Measurements from ENCODE around the gene CFAP410. TPM values are rescaled to one million over a fixed set of nuclear protein-coding genes. Genes with fewer than 3 reads are reported as not detected.

Gene CFAP410
- total and polyA plus RNA-seq, 2 donors from 2014 or later, result 23.3 to 45.3 TPM

DNA sequence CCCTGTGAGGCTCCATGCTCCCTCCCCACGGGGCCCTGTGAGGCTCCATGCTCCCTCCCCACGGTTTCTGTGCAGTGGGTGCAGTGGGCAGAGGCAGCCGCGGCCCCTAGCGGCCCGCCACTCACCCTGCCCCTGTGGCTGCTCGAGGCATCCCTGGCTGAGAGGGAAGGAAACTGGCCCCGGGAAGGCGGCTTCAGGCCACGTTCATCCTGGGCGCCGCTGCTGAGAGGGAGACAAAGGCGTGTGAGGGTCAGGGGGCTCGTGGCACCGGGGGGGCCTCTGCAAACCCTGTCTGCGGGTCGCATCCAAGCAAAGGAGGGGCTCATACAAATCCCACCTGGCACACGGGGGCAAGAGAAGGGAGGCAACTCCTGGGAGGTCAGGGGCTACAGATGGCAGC is 8.5 kb downstream of the CFAP410 start:
- intact Hi-C loops (cut with DNase I), result no loop called here
- peaks cover 0 to 4% (median 0%) of the 10 kb centered on the region in 3 donors for H3K4me1 ChIP-seq (ENCODE audit: control insufficient read depth in 2 of 3, insufficient read depth in 2 of 3, low read depth in 1 of 3, low read length in 3 of 3)
- H3K4me3 ChIP-seq (ENCODE audit: low read length in 3 of 3), result no peak overlapping the region
- H3K9ac ChIP-seq (ENCODE audit: low read length in 3 of 3), result no peak overlapping the region
- H3K36me3 ChIP-seq (ENCODE audit: control insufficient read depth in 2 of 3, insufficient read depth in 3 of 3, low read length in 3 of 3), result peaks cover 0 to 4% (median 2%) of the 10 kb centered on the region in 3 donors
- no peak overlapping the region for H3K27ac ChIP-seq (ENCODE audit: low read depth in 2 of 2, low read length in 2 of 2)
- H3K9me3 ChIP-seq (ENCODE audit: control insufficient read depth in 2 of 3, insufficient read depth in 1 of 3, low read length in 3 of 3), result no peaks in the 10 kb centered on the region
- TF ChIP-seq, protein P1, sequence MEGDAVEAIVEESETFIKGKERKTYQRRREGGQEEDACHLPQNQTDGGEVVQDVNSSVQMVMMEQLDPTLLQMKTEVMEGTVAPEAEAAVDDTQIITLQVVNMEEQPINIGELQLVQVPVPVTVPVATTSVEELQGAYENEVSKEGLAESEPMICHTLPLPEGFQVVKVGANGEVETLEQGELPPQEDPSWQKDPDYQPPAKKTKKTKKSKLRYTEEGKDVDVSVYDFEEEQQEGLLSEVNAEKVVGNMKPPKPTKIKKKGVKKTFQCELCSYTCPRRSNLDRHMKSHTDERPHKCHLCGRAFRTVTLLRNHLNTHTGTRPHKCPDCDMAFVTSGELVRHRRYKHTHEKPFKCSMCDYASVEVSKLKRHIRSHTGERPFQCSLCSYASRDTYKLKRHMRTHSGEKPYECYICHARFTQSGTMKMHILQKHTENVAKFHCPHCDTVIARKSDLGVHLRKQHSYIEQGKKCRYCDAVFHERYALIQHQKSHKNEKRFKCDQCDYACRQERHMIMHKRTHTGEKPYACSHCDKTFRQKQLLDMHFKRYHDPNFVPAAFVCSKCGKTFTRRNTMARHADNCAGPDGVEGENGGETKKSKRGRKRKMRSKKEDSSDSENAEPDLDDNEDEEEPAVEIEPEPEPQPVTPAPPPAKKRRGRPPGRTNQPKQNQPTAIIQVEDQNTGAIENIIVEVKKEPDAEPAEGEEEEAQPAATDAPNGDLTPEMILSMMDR (IDR thresholded peaks at IDR 0.05; ENCODE audit: borderline replicate concordance, extremely low read depth, insufficient read depth), result no peak
- FAIRE-seq (no peak), DNase-seq (no peak)
- no peaks in the 10 kb centered on the region for H3K27me3 ChIP-seq (ENCODE audit: control insufficient read depth, insufficient read depth, low read length)

DNA sequence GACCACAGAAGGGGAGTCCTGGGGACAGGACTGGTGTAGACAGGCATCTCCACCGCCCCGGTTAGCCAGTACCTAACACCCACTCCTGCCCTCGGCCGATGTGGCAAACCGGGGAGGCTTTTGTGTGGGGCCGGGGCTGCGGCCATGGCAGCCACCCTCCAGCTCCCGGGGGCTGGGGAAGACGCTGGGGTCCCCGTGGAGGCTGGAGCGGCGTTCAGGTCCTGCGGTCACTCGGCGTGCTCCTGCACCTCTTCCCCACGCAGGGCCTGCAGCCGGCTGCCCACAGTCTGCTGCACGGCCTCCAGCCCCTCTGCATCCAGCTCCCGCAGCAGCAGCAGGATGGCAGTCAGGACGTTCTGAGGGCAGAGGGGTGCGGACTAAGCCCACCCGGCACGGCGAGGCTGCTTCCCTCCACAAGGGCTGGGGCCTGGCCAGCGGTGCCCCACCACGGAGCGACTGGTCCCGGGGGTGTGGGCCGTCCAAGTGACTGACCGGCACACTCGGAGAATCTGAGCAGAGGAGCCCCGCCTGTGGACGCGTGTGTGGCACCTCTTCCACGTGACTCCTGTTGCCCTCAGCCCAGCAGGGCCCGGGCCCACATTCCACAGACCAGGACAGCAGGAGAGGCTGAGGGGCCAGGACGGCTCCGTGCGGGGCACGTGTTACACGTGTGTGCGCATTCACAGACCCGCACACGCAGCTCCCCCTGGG is 9.1 kb downstream of the CFAP410 start:
- no peak for DNase-seq
- no peak for FAIRE-seq
- intact Hi-C loops (cut with DNase I), result no loop called here
- H3K9me3 ChIP-seq (ENCODE audit: control insufficient read depth in 2 of 3, insufficient read depth in 1 of 3, low read length in 3 of 3), result no peaks in the 10 kb centered on the region
- H3K9ac ChIP-seq (ENCODE audit: low read length in 3 of 3), result no peak overlapping the region
- peaks cover 0 to 4% (median 0%) of the 10 kb centered on the region in 3 donors for H3K36me3 ChIP-seq (ENCODE audit: control insufficient read depth in 2 of 3, insufficient read depth in 3 of 3, low read length in 3 of 3)
- TF ChIP-seq, protein P1 (IDR thresholded peaks at IDR 0.05; ENCODE audit: borderline replicate concordance, extremely low read depth, insufficient read depth), result no peak
- no peak overlapping the region for H3K27ac ChIP-seq (ENCODE audit: low read depth in 2 of 2, low read length in 2 of 2)
- H3K4me3 ChIP-seq (ENCODE audit: low read length in 3 of 3), result no peak overlapping the region
- H3K27me3 ChIP-seq (ENCODE audit: control insufficient read depth, insufficient read depth, low read length), result no peaks in the 10 kb centered on the region
- peaks cover 0 to 4% (median 0%) of the 10 kb centered on the region in 3 donors for H3K4me1 ChIP-seq (ENCODE audit: control insufficient read depth in 2 of 3, insufficient read depth in 2 of 3, low read depth in 1 of 3, low read length in 3 of 3)

DNA sequence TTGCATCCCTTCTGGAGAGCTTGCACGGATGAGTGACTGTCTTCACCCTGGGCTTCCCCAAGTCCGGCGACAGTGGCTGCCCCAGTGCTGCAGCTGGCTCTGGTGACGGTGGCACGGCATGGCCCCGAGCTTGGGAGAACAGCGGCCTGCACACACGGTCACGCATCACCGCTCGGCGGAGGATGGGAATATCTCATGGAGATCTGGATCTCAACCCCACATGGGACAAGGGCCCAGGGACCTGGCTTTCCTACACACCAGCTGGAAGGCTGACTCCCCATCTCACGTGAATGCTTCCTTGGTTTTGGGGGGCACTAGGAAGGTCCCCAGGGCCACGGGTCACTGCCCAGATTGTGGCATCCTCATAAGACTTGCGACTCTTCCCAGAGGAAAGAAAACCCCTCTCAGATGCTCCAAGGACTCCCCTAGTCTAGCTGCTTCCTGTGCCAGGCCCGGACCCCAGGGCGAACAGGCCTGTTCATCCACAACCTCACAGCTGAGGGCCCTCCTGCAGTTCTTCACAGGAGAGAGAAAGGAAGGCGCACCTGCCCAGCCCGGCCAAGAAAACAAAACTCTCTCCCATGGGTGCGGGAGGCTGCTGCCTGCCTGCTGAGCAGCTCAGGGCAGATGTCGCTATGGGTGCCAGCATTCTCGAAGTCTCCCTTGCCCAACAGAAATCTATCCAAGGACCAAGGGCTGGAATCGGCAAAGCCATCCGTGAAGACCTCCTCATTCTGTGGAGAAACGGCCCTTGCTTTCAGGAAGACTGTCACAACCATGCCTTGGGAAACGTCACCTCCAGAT is 9.9 kb downstream of the CFAP410 start:
- intact Hi-C loops (cut with DNase I), result no loop called here
- no peak for FAIRE-seq
- H3K27ac ChIP-seq (ENCODE audit: low read depth in 2 of 2, low read length in 2 of 2), result peak overlapping the region in 1 of 2 donors; percentile 22
- H3K9me3 ChIP-seq (ENCODE audit: control insufficient read depth in 2 of 3, insufficient read depth in 1 of 3, low read length in 3 of 3), result no peaks in the 10 kb centered on the region
- H3K27me3 ChIP-seq (ENCODE audit: control insufficient read depth, insufficient read depth, low read length), result no peaks in the 10 kb centered on the region
- peak in 3 of 5 donors; percentile 52 to 63 (median 60) for DNase-seq
- TF ChIP-seq, protein P1 (IDR thresholded peaks at IDR 0.05; ENCODE audit: borderline replicate concordance, extremely low read depth, insufficient read depth), result no peak
- peaks cover 0 to 8% (median 2%) of the 10 kb centered on the region in 3 donors for H3K36me3 ChIP-seq (ENCODE audit: control insufficient read depth in 2 of 3, insufficient read depth in 3 of 3, low read length in 3 of 3)
- peaks cover 0 to 4% (median 0%) of the 10 kb centered on the region in 3 donors for H3K4me1 ChIP-seq (ENCODE audit: control insufficient read depth in 2 of 3, insufficient read depth in 2 of 3, low read depth in 1 of 3, low read length in 3 of 3)
- no peak overlapping the region for H3K4me3 ChIP-seq (ENCODE audit: low read length in 3 of 3)
- H3K9ac ChIP-seq (ENCODE audit: low read length in 3 of 3), result no peak overlapping the region

Measured in kidney (tissue), 14 donors.